H1 (cell line): ENCODE measurements around the gene KCNJ10. TPM values are rescaled to one million over a fixed set of nuclear protein-coding genes. Genes with fewer than 3 reads are reported as not detected.

Experiments used
- BCL11A ChIP-seq, 2 experiments: IDR thresholded peaks; one replicate each; pipeline ENCODE4 v1.6.1; 2011; ENCODE audit warnings: low read depth in 2 of 2, low read length in 2 of 2, mild to moderate bottlenecking in 2 of 2
- CREB1 ChIP-seq: IDR thresholded peaks from 2 replicates; pipeline ENCODE4 v1.6.1; 2012; ENCODE audit warnings: inconsistent platforms
- CTBP2 ChIP-seq: IDR thresholded peaks from 2 replicates; pipeline ENCODE4 v1.7.0; 2011; ENCODE audit warnings: borderline replicate concordance, mild to moderate bottlenecking, moderate library complexity, mixed read lengths, low read length; ENCODE audit not compliant: insufficient read depth, insufficient read length
- HDAC6 ChIP-seq: IDR thresholded peaks from one replicate; pipeline ENCODE4 v1.7.1; 2012; ENCODE audit warnings: low read depth, mild to moderate bottlenecking, inconsistent platforms, low read length, moderate library complexity
- KDM4A ChIP-seq: IDR thresholded peaks from one replicate; pipeline ENCODE4 v1.7.1; 2012; ENCODE audit warnings: low read depth, mild to moderate bottlenecking, moderate library complexity, low read length, inconsistent platforms; ENCODE audit not compliant: severe bottlenecking
- NRF1 ChIP-seq: IDR thresholded peaks from 2 replicates; pipeline ENCODE4 v1.6.1; 2011; ENCODE audit warnings: mild to moderate bottlenecking, low read depth, low read length, improper control_type of control experiment
- POLR2A ChIP-seq, 2 experiments: IDR thresholded peaks; 1 replicate in 1 of 2; 2 replicates in 1 of 2; pipeline ENCODE4 v1.6.1; 2011; ENCODE audit warnings: low read depth in 2 of 2, low read length in 2 of 2, mild to moderate bottlenecking in 2 of 2; ENCODE audit errors: control extremely low read depth in 1 of 2
- SP2 ChIP-seq: IDR thresholded peaks from 2 replicates; pipeline ENCODE4 v1.6.1; 2012; ENCODE audit warnings: mild to moderate bottlenecking, low read length, inconsistent platforms
- TEAD4 ChIP-seq: IDR thresholded peaks from 2 replicates; pipeline ENCODE4 v1.6.1; 2012; ENCODE audit warnings: low read depth, low read length, inconsistent platforms, mixed read lengths
- YY1 ChIP-seq: IDR thresholded peaks from 2 replicates; pipeline ENCODE4 v1.6.1; 2011; ENCODE audit warnings: low read depth, mild to moderate bottlenecking, low read length
- polyA plus RNA-seq, 7 experiments: library from polyadenylated mRNA; depleted of rRNA in 3 of 7; stranded (reverse) in 5 of 7; unstranded in 2 of 7; fragments of >200 nt in 5 of 7; fragments of 200-250 nt in 2 of 7; gene quantifications; 1 replicate in 5 of 7; 2 replicates in 1 of 7; 4 replicates in 1 of 7; pipeline versions ENCODE4 v1.2.1 to v1.2.3, GENCODE V29; 2011 to 2013; ENCODE audit warnings: missing spikeins in 2 of 7, mixed read lengths in 2 of 7
- total RNA-seq: library from RNA; stranded (reverse); fragmentation: NEBNext Ultra II Directional; extraction: Animal tissue kit (Norgen Biotek cat#: 25700); gene quantifications from 2 replicates; pipeline ENCODE4 v1.2.1, GENCODE V29; 2021
- TF ChIP-seq, protein P1 (sequence below): fragments of 300-600 bp; sonication (generic); IDR thresholded peaks from 2 replicates; pipeline ENCODE4 v1.7.1; 2012; ENCODE audit warnings: low read length, moderate library complexity, mild to moderate bottlenecking, inconsistent platforms; ENCODE audit not compliant: insufficient replicate concordance
- TF ChIP-seq, protein P2 (sequence below): IDR thresholded peaks from 2 replicates; pipeline ENCODE4 v1.6.1; 2011; ENCODE audit warnings: low read length, improper control_type of control experiment

KCNJ10 gene
- total and polyA plus RNA-seq, 2 of the 8 experiments (the other 6 are each of a cell fraction or from before 2014, with no cell fraction given): 1.7 to 2.4 TPM

DNA sequence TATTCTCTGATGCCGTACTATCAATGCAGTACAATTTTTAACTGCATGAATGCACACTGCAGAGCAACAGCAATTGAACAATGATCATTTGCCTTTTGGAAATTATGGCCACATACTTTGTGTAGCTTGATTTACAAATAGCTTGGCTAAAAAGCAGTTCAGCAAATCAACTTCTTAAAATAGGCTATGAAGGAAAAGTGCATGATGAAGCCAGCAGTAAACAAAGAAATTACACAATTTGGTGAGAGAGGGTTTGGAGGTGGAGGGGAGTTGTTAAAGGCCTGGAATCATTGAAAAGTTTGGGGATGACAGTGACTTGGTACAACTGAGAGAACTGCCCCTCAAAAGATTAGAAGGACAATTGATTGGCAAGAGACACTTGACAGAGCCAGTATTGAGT, 44.6 kb downstream of the KCNJ10 start (continued):
- TF ChIP-seq, protein P1, sequence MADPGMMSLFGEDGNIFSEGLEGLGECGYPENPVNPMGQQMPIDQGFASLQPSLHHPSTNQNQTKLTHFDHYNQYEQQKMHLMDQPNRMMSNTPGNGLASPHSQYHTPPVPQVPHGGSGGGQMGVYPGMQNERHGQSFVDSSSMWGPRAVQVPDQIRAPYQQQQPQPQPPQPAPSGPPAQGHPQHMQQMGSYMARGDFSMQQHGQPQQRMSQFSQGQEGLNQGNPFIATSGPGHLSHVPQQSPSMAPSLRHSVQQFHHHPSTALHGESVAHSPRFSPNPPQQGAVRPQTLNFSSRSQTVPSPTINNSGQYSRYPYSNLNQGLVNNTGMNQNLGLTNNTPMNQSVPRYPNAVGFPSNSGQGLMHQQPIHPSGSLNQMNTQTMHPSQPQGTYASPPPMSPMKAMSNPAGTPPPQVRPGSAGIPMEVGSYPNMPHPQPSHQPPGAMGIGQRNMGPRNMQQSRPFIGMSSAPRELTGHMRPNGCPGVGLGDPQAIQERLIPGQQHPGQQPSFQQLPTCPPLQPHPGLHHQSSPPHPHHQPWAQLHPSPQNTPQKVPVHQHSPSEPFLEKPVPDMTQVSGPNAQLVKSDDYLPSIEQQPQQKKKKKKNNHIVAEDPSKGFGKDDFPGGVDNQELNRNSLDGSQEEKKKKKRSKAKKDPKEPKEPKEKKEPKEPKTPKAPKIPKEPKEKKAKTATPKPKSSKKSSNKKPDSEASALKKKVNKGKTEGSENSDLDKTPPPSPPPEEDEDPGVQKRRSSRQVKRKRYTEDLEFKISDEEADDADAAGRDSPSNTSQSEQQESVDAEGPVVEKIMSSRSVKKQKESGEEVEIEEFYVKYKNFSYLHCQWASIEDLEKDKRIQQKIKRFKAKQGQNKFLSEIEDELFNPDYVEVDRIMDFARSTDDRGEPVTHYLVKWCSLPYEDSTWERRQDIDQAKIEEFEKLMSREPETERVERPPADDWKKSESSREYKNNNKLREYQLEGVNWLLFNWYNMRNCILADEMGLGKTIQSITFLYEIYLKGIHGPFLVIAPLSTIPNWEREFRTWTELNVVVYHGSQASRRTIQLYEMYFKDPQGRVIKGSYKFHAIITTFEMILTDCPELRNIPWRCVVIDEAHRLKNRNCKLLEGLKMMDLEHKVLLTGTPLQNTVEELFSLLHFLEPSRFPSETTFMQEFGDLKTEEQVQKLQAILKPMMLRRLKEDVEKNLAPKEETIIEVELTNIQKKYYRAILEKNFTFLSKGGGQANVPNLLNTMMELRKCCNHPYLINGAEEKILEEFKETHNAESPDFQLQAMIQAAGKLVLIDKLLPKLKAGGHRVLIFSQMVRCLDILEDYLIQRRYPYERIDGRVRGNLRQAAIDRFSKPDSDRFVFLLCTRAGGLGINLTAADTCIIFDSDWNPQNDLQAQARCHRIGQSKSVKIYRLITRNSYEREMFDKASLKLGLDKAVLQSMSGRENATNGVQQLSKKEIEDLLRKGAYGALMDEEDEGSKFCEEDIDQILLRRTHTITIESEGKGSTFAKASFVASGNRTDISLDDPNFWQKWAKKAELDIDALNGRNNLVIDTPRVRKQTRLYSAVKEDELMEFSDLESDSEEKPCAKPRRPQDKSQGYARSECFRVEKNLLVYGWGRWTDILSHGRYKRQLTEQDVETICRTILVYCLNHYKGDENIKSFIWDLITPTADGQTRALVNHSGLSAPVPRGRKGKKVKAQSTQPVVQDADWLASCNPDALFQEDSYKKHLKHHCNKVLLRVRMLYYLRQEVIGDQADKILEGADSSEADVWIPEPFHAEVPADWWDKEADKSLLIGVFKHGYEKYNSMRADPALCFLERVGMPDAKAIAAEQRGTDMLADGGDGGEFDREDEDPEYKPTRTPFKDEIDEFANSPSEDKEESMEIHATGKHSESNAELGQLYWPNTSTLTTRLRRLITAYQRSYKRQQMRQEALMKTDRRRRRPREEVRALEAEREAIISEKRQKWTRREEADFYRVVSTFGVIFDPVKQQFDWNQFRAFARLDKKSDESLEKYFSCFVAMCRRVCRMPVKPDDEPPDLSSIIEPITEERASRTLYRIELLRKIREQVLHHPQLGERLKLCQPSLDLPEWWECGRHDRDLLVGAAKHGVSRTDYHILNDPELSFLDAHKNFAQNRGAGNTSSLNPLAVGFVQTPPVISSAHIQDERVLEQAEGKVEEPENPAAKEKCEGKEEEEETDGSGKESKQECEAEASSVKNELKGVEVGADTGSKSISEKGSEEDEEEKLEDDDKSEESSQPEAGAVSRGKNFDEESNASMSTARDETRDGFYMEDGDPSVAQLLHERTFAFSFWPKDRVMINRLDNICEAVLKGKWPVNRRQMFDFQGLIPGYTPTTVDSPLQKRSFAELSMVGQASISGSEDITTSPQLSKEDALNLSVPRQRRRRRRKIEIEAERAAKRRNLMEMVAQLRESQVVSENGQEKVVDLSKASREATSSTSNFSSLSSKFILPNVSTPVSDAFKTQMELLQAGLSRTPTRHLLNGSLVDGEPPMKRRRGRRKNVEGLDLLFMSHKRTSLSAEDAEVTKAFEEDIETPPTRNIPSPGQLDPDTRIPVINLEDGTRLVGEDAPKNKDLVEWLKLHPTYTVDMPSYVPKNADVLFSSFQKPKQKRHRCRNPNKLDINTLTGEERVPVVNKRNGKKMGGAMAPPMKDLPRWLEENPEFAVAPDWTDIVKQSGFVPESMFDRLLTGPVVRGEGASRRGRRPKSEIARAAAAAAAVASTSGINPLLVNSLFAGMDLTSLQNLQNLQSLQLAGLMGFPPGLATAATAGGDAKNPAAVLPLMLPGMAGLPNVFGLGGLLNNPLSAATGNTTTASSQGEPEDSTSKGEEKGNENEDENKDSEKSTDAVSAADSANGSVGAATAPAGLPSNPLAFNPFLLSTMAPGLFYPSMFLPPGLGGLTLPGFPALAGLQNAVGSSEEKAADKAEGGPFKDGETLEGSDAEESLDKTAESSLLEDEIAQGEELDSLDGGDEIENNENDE: no peak
- TF ChIP-seq CTBP2: no peak
- no peak for TF ChIP-seq SP2
- TF ChIP-seq POLR2A (IDR thresholded peaks at IDR 0.05; ENCODE audit: control extremely low read depth in 1 of 2, low read depth in 2 of 2, low read length in 2 of 2): no peak
- TF ChIP-seq NRF1: no peak
- TF ChIP-seq YY1: no peak
- no peak for TF ChIP-seq TEAD4
- TF ChIP-seq, protein P2, sequence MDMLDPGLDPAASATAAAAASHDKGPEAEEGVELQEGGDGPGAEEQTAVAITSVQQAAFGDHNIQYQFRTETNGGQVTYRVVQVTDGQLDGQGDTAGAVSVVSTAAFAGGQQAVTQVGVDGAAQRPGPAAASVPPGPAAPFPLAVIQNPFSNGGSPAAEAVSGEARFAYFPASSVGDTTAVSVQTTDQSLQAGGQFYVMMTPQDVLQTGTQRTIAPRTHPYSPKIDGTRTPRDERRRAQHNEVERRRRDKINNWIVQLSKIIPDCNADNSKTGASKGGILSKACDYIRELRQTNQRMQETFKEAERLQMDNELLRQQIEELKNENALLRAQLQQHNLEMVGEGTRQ: no peak
- no peak for TF ChIP-seq CREB1
- TF ChIP-seq KDM4A: no peak
- no peak for TF ChIP-seq HDAC6
- no peak for TF ChIP-seq BCL11A (IDR thresholded peaks at IDR 0.05; ENCODE audit: low read depth in 2 of 2, low read length in 2 of 2)
